DOHH2 (cell line): Measurements from ENCODE around the gene MMP20.

Experiments
- H3F3A ChIP-seq: fragments of 200-600 bp; sonication (generic), shearing (Covaris generic); 2 replicates; pipeline ENCODE4 v1.6.0; 2016; ENCODE audit warnings: antibody characterized with exemption, mild to moderate bottlenecking; ENCODE audit not compliant: control insufficient read depth, insufficient read depth
- H3K27ac ChIP-seq: fragments of 200-600 bp; sonication (generic); 2 replicates; pipeline ENCODE4 v1.5.1; 2014; ENCODE audit warnings: low read depth, mild to moderate bottlenecking, low read length, moderate library complexity
- H3K27me3 ChIP-seq: fragments of 200-600 bp; sonication (generic); 2 replicates; pipeline ENCODE4 v1.6.1; 2014; ENCODE audit warnings: mild to moderate bottlenecking, low read length, mixed read lengths; ENCODE audit not compliant: control insufficient read depth
- H3K36me3 ChIP-seq: fragments of 200-600 bp; sonication (generic); 2 replicates; pipeline ENCODE4 v1.6.1; 2014; ENCODE audit warnings: mild to moderate bottlenecking, low read length, moderate library complexity, mixed read lengths; ENCODE audit not compliant: control insufficient read depth
- H3K4me1 ChIP-seq: fragments of 200-600 bp; sonication (generic); 2 replicates; pipeline ENCODE4 v1.6.1; 2014; ENCODE audit warnings: mild to moderate bottlenecking, low read length, mixed read lengths; ENCODE audit not compliant: control insufficient read depth
- H3K4me2 ChIP-seq: fragments of 200-600 bp; sonication (generic); 2 replicates; pipeline ENCODE4 v1.6.0; 2014; ENCODE audit warnings: mild to moderate bottlenecking, low read length, moderate library complexity
- H3K4me3 ChIP-seq: fragments of 200-600 bp; sonication (generic); 2 replicates; pipeline ENCODE4 v1.5.1; 2014; ENCODE audit warnings: mild to moderate bottlenecking, low read length, mixed read lengths
- H3K79me2 ChIP-seq: fragments of 200-600 bp; sonication (generic); 2 replicates; pipeline ENCODE4 v1.6.1; 2014; ENCODE audit warnings: mild to moderate bottlenecking, low read length, mixed read lengths; ENCODE audit not compliant: control insufficient read depth
- H3K9me2 ChIP-seq: fragments of 200-600 bp; sonication (generic); replicated peaks from 2 replicates; pipeline ENCODE4 v1.6.1; 2014; ENCODE audit warnings: mild to moderate bottlenecking, low read length, mixed read lengths; ENCODE audit not compliant: control insufficient read depth
- H3K9me3 ChIP-seq: fragments of 200-600 bp; sonication (generic); 2 replicates; pipeline ENCODE4 v1.6.1; 2014; ENCODE audit warnings: antibody characterized with exemption, low read length, mixed read lengths; ENCODE audit not compliant: control insufficient read depth, insufficient read depth
- H4K20me1 ChIP-seq: fragments of 200-600 bp; sonication (generic); 2 replicates; pipeline ENCODE4 v1.6.0; 2014; ENCODE audit warnings: low read depth, mild to moderate bottlenecking, antibody characterized with exemption, low read length, moderate library complexity; ENCODE audit not compliant: control insufficient read depth, insufficient read depth
- EZH2phosphoT487 ChIP-seq: fragments of 200-600 bp; sonication (generic); IDR thresholded peaks from 2 replicates; pipeline ENCODE4 v1.6.1; 2017; ENCODE audit warnings: borderline replicate concordance, mild to moderate bottlenecking, antibody characterized with exemption, low read length, moderate library complexity, mixed read lengths
- TF ChIP-seq, protein P1 (sequence below): fragments of 200-600 bp; sonication (generic); IDR thresholded peaks from one replicate; pipeline ENCODE4 v1.5.1; 2014; ENCODE audit warnings: antibody characterized with exemption, mild to moderate bottlenecking, low read depth, low read length; ENCODE audit not compliant: poor library complexity, severe bottlenecking

Gene MMP20

DNA sequence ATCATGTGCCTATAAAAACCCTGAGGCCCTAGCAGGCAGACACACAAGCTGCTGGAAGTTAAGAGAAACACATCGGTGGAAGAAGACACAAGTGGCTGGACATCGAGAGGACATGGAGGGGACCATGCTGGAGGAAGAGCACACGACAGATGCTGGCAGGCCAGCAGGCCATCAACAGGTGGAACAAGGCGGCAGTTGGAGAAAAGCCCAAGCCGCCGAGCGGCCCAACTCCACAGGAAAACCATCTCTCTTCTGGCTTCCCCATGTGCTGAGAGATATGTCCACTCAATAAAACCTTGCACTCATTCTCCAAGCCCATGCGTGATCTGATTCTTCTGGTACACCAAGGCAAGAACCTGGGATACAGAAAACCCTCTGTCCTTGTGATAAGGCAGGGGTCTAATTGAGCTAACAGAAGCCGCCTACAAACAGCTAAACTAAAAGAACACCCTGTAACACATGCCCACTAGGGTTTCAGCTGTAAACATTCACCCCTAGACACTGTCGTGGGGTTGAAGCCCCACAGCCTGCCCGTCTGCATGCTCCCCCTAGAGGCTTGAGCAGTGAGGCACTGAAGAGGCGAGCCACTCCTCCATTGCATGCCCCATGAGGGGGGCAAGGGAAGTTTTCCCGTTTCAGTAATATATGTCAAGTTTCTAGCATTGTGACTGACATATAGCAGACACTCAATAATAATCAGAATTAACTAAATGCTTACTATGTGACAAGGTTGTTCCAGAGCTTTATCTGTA, 39.0 kb upstream of the MMP20 start:
- Histone ChIP-seq H3K4me1 (no peaks in the 10 kb centered on the region), H3K4me2 (no peak overlapping the region), H3K36me3 (no peaks in the 10 kb centered on the region), H3K9me3 (no peaks in the 10 kb centered on the region), H3K27me3 (no peaks in the 10 kb centered on the region), H4K20me1 (no peaks in the 10 kb centered on the region), H3K79me2 (no peaks in the 10 kb centered on the region), H3K9me2 (no peaks in the 10 kb centered on the region), H3K4me3 (no peak overlapping the region), H3K27ac (no peak overlapping the region), H3F3A (peaks cover 4% of the 10 kb centered on the region; the same call in 1 of the 2 replicates)
- TF ChIP-seq, protein P1, sequence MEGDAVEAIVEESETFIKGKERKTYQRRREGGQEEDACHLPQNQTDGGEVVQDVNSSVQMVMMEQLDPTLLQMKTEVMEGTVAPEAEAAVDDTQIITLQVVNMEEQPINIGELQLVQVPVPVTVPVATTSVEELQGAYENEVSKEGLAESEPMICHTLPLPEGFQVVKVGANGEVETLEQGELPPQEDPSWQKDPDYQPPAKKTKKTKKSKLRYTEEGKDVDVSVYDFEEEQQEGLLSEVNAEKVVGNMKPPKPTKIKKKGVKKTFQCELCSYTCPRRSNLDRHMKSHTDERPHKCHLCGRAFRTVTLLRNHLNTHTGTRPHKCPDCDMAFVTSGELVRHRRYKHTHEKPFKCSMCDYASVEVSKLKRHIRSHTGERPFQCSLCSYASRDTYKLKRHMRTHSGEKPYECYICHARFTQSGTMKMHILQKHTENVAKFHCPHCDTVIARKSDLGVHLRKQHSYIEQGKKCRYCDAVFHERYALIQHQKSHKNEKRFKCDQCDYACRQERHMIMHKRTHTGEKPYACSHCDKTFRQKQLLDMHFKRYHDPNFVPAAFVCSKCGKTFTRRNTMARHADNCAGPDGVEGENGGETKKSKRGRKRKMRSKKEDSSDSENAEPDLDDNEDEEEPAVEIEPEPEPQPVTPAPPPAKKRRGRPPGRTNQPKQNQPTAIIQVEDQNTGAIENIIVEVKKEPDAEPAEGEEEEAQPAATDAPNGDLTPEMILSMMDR, result peak; percentile 79
- TF ChIP-seq EZH2phosphoT487, result no peak

GRCh38 chr11:102662607-102663006, 37.5 kb upstream of the MMP20 start:
- no peaks in the 10 kb centered on the region for H3K79me2 ChIP-seq
- H3K36me3 ChIP-seq, result no peaks in the 10 kb centered on the region
- H3K9me3 ChIP-seq, result no peaks in the 10 kb centered on the region
- peaks cover 3% of the 10 kb centered on the region; the same call in 1 of the 2 replicates for H3K27me3 ChIP-seq
- no peak overlapping the region for H3K4me2 ChIP-seq
- no peaks in the 10 kb centered on the region for H3K4me1 ChIP-seq
- peaks cover 4% of the 10 kb centered on the region; the same call in 1 of the 2 replicates for H3F3A ChIP-seq
- no peaks in the 10 kb centered on the region for H4K20me1 ChIP-seq
- no peak overlapping the region for H3K4me3 ChIP-seq
- no peak overlapping the region for H3K27ac ChIP-seq
- no peak for TF ChIP-seq EZH2phosphoT487
- TF ChIP-seq, protein P1, result no peak
- no peaks in the 10 kb centered on the region for H3K9me2 ChIP-seq

- no peaks in the 10 kb centered on the region for H3K4me1 ChIP-seq
- H3K36me3 ChIP-seq, result no peaks in the 10 kb centered on the region
- H3K27me3 ChIP-seq, result peaks cover 8% of the 10 kb centered on the region; the same call in 1 of the 2 replicates
- TF ChIP-seq EZH2phosphoT487, result no peak
- TF ChIP-seq, protein P1, result no peak
- no peak overlapping the region for H3K4me3 ChIP-seq
- no peaks in the 10 kb centered on the region for H3F3A ChIP-seq
- H4K20me1 ChIP-seq, result no peaks in the 10 kb centered on the region
- no peaks in the 10 kb centered on the region for H3K9me3 ChIP-seq
- H3K4me2 ChIP-seq, result no peak overlapping the region
- no peaks in the 10 kb centered on the region for H3K79me2 ChIP-seq
- no peaks in the 10 kb centered on the region for H3K9me2 ChIP-seq
- H3K27ac ChIP-seq, result no peak overlapping the region
These were observed 35.9 kb upstream of the MMP20 start for GRCh38 chr11:102661040-102661439.
